LNCAP (cell line): ENCODE measurements around the gene ARHGAP9.

Source experiments
- TF ChIP-seq, protein P1 (sequence below): fragments of 450-650 bp; IDR thresholded peaks from 2 replicates; pipeline ENCODE4 v1.5.1; 2017; ENCODE audit warnings: mild to moderate bottlenecking

The ARHGAP9 gene

DNA sequence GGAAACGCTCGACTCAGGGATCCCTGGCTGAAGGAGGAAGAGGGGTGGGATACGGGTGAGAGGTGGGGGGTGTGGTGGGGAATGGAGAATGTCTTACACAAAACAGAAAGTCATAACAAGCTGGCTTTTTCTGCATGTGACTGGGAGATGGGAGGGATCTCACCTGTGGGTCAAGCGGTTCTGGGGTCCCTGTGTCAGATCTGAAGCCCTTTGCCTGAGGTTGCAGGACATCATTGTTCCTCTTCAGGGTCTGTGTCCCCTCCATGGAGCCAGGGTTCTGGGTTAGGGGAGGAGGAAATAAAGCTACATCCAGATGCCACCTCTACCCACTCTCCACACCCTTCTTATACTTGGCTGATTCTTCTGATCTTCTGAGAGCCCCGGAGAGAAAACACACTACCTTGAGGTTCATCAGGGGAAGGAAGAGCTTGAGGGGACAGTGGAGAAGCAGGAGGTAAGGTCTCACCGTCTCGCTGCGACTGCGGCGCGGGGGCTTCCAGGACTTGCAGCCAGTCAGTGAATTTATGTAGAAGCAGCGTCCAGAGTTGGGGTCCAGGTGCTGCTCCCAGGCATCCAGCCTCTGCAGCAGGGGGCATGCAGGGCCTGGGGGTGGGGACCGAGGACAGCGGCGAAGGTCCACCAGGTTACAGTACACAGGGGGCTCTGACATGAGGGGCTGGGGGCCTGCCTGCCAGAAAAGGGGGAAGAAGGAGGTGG, 2.5 kb downstream of the ARHGAP9 start:
- TF ChIP-seq, protein P1, sequence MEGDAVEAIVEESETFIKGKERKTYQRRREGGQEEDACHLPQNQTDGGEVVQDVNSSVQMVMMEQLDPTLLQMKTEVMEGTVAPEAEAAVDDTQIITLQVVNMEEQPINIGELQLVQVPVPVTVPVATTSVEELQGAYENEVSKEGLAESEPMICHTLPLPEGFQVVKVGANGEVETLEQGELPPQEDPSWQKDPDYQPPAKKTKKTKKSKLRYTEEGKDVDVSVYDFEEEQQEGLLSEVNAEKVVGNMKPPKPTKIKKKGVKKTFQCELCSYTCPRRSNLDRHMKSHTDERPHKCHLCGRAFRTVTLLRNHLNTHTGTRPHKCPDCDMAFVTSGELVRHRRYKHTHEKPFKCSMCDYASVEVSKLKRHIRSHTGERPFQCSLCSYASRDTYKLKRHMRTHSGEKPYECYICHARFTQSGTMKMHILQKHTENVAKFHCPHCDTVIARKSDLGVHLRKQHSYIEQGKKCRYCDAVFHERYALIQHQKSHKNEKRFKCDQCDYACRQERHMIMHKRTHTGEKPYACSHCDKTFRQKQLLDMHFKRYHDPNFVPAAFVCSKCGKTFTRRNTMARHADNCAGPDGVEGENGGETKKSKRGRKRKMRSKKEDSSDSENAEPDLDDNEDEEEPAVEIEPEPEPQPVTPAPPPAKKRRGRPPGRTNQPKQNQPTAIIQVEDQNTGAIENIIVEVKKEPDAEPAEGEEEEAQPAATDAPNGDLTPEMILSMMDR, result no peak

DNA sequence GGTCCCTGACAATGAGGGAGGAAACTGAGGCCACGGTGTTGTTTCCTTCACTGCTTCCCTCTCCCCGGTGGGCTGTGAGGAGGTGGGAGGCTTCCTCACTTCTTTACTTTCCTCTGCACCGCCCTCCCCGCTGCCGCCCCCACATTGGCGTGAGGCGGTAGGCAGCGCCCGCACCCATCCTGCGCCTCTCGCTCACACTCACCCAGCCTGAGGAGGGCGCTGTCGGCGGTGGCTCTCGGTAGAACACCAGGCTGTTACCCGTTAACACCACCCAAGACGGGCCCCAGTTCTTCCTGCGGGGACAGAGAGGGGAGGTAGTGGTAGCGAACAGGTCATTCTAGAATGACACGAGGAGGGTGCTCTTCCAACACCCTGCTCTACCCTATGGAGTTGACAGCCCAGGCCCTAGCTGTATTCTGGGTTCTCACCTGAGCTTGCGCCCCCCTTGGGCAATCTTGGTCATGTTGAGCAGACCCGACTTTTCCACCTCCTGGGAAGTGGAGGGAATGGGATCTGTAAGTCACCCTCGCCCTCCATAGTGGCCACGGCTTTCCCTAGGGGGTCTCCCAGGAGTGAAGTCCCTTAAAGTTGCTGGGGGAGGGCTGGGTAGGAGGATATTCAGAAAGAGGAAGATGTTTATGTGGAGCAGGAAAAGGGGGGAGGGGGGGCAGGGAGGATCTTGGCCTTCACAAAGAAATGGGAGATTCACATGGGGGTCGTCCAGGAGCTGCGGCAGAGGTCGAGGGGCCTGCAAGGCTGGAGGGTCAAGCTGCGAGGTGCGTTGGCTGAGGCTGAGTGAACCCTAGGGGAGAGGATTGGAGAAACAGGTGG, 3.3 kb downstream of the ARHGAP9 start:
- TF ChIP-seq, protein P1, result no peak

GRCh38 chr12:57475271-57476161, 4.2 kb downstream of the ARHGAP9 start:
- TF ChIP-seq, protein P1, result no peak

GRCh38 chr12:57474862-57475261, 4.8 kb downstream of the ARHGAP9 start:
- TF ChIP-seq, protein P1, result no peak

DNA sequence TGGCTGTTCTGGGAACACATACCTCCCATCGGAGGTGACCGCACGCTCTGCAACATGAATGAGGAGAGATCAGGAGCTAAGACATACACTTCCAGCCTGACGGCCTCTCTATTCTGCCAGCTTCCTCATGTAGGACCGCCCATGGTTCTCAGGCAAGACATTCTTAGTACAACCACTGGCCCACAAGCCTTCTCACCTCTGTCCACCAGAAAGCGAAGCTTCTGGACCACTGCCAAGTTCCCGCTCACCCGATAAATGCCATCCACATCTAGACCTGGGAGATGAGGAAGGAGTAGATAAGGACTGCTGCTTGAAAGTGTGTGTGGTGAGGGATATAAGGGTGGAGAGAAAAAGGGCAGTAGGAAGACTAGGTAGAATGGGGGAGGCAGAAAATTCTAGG, 5.2 kb downstream of the ARHGAP9 start:
- TF ChIP-seq, protein P1, result no peak

GRCh38 chr12:57473886-57474285, 5.8 kb downstream of the ARHGAP9 start:
- TF ChIP-seq, protein P1, result no peak

- TF ChIP-seq, protein P1, result no peak
These were observed 6.3 kb downstream of the ARHGAP9 start for GRCh38 chr12:57473392-57473791.
